K562 (cell line): ENCODE results near the gene RBM7.

Experiments
- STAG1 ChIP-seq: sonication (generic); formaldehyde crosslinking; IDR thresholded peaks from 2 replicates; pipeline ENCODE4 v1.5.0; 2020; ENCODE audit warnings: missing genetic modification reagents, borderline replicate concordance
- TARDBP ChIP-seq: fragments of 450-650 bp; IDR thresholded peaks from 2 replicates; pipeline ENCODE4 v1.6.1; 2016
- TF ChIP-seq, protein P1 (sequence below): fragments of 150-350 bp; conservative IDR thresholded peaks from 2 replicates; pipeline ENCODE4 v1.6.1; 2014; ENCODE audit warnings: low read length
- TF ChIP-seq, protein P2 (sequence below), 3 experiments: IDR thresholded peaks in 2 of 3; conservative IDR thresholded peaks in 1 of 3; 2 replicates each; pipeline ENCODE4 v1.5.1; 2011 to 2012; ENCODE audit warnings: low read length in 3 of 3, mild to moderate bottlenecking in 3 of 3, control low read depth in 2 of 3, improper control_type of control experiment in 1 of 3, inconsistent platforms in 1 of 3, low read depth in 1 of 3, mixed read lengths in 1 of 3, moderate library complexity in 1 of 3; ENCODE audit not compliant: insufficient read depth in 2 of 3

DNA sequence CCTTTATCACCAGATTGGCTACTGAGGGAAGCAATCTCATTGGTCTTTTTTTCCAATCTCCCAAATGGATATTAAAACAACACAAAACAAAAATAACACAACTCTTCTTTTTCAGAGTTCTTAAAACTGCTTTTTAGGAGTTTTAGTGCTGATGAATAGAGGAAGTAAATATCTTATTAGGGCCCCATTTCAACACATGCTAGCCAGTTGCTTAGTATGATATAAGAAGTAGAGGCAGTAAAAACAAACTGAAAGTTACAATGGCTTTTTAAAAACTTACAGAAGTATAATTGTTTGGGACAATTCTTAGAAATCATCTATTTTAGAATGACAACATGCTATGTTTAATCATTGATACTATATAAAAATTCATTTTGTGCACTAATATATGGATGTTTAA, 3.5 kb upstream of the RBM7 start:
- TF ChIP-seq, protein P1, sequence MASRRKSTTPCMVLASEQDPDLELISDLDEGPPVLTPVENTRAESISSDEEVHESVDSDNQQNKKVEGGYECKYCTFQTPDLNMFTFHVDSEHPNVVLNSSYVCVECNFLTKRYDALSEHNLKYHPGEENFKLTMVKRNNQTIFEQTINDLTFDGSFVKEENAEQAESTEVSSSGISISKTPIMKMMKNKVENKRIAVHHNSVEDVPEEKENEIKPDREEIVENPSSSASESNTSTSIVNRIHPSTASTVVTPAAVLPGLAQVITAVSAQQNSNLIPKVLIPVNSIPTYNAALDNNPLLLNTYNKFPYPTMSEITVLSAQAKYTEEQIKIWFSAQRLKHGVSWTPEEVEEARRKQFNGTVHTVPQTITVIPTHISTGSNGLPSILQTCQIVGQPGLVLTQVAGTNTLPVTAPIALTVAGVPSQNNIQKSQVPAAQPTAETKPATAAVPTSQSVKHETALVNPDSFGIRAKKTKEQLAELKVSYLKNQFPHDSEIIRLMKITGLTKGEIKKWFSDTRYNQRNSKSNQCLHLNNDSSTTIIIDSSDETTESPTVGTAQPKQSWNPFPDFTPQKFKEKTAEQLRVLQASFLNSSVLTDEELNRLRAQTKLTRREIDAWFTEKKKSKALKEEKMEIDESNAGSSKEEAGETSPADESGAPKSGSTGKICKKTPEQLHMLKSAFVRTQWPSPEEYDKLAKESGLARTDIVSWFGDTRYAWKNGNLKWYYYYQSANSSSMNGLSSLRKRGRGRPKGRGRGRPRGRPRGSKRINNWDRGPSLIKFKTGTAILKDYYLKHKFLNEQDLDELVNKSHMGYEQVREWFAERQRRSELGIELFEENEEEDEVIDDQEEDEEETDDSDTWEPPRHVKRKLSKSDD = no peak
- TF ChIP-seq, protein P2, sequence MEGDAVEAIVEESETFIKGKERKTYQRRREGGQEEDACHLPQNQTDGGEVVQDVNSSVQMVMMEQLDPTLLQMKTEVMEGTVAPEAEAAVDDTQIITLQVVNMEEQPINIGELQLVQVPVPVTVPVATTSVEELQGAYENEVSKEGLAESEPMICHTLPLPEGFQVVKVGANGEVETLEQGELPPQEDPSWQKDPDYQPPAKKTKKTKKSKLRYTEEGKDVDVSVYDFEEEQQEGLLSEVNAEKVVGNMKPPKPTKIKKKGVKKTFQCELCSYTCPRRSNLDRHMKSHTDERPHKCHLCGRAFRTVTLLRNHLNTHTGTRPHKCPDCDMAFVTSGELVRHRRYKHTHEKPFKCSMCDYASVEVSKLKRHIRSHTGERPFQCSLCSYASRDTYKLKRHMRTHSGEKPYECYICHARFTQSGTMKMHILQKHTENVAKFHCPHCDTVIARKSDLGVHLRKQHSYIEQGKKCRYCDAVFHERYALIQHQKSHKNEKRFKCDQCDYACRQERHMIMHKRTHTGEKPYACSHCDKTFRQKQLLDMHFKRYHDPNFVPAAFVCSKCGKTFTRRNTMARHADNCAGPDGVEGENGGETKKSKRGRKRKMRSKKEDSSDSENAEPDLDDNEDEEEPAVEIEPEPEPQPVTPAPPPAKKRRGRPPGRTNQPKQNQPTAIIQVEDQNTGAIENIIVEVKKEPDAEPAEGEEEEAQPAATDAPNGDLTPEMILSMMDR (IDR thresholded peaks at IDR 0.05 in 2 of 3, conservative IDR thresholded peaks at IDR 0.05 in 1 of 3; ENCODE audit: insufficient read depth in 2 of 3, low read depth in 1 of 3, low read length in 3 of 3) = no peak
- TF ChIP-seq STAG1 (CRISPR knock-in tag) (no peak), TARDBP (no peak)
